HG03025 (cell line): ENCODE measurements around the gene BBIP1.

Experiments
- ATAC-seq: cut with Tn5 transposase; IDR thresholded peaks from one replicate; pipeline ENCODE4 v1.9.1; 2021; ENCODE audit warnings: mild to moderate bottlenecking, moderate library complexity; ENCODE audit not compliant: unreplicated experiment, low FRiP score

BBIP1 gene

DNA sequence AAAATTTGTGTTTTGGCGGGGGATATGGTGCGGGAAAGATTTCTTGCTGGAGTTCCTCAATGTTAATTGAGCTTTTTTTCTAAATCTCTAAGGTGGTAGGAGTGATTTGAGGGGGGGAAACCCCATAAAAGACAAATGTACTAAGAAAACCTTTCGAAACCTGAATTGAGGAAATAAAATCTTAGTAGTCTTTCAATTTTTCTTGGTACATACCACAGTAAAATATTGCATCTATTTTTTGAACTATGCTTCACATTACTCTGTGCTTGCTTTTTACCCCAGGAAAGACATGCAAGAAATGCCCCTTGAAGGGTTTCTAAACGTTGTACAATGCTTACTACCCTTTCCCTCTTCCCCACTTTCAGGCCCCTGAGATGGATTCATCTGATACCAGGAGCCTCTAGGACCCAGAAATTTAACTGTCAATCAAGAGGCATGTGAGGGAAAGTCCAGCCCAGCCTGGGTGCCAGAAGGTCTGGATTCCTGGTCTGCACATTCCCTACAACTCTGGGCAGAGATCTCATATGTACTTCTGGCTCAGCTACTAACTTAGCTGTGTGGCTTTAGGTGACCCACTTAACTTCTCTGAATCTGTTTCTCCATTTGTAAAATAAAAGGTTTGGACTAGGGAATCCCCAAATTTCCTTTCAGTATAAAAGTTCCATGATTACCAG, 53.0 kb downstream of the BBIP1 start:
- no peak for ATAC-seq

DNA sequence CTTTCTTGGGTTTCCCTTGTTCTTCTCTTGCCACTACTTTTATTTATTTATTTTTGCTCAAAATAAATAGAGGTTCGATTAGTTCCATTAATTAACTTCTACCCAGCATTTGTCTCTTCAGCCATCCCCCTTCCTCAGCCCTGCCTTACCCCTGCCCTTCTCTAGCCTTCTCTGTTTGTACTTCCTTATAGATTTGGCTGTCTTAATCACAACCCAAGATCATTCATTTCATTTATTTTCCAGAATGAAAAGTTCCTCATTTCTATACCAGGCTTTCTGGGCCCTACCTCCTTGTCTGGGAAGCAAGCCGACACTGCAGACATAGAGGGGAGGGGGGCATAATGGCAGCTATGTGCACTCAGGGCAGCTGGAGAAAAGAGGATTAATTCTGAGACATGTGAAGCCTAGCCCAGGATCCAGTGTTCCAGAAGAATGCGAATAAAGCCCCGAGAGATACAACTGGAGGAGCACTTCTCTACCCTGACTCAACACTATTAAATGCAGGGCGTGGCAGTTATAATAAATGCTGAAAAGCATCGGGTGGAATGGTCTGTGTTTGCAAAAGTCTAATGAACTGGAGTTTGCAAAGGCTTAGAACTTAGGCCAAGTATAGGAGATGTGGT, 53.7 kb downstream of the BBIP1 start:
- ATAC-seq, result no peak

- ATAC-seq, result peak; percentile 52
These were observed 54.3 kb downstream of the BBIP1 start for GRCh38 chr10:110864662-110865140.

DNA sequence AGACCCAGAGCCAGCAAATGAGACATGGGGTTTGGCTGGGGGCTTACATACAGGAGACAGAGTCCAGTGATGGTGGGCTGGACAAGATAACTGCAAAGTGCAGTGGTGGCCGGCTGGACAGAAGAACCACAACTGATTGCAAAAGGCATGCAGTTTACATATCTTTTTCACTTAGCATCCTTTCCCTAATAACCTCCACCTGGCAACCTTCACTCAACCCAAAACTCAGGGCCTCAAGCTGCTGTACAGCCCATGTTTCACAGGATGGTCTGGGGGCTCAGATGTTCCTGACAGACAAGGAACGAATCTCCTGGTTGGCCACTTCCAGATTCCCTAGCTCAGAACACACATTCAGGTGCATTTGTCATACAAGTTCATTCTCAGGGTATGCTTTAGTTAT, 55.0 kb downstream of the BBIP1 start:
- ATAC-seq, result no peak

- ATAC-seq, result no peak
These were observed 55.6 kb downstream of the BBIP1 start for GRCh38 chr10:110863361-110863760.

DNA sequence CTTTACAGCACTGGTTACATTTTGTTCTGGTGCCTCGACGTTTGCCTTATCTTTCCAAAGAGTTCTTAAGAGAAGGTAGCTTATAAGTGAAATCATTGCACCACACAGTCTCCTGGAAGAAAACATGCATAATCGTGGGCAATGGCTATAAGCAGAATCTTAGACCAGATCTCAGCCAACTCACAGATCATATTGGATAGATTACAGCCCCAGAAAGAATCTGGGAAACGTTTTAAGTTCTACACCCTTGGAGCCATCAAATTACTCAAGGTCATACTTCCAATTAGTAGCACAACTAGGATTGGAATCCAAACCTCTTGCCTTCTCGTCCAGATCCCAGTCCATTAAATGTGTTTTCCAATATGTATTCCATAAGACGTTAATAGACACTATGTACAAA, 56.0 kb downstream of the BBIP1 start:
- no peak for ATAC-seq

GRCh38 chr10:110861930-110862649, 56.9 kb downstream of the BBIP1 start:
- no peak for ATAC-seq

DNA sequence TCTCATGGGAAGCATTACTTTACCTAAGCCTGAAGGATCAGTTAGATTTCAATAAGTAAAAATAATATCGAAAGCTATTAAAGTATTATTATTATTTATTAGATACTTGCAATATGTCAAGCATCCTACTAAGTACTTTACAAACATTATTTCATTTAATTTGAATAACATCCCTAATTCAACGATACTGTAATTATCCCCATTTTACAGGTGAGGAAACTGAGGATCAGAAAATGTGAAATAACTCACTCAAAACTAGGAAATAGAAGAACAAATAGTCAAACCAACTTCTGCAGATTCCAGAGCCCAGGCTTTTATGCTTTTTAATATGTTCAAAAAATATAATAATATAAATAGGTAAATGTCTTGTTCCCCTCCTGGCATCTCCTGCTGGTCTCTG, 57.5 kb downstream of the BBIP1 start:
- no peak for ATAC-seq

DNA sequence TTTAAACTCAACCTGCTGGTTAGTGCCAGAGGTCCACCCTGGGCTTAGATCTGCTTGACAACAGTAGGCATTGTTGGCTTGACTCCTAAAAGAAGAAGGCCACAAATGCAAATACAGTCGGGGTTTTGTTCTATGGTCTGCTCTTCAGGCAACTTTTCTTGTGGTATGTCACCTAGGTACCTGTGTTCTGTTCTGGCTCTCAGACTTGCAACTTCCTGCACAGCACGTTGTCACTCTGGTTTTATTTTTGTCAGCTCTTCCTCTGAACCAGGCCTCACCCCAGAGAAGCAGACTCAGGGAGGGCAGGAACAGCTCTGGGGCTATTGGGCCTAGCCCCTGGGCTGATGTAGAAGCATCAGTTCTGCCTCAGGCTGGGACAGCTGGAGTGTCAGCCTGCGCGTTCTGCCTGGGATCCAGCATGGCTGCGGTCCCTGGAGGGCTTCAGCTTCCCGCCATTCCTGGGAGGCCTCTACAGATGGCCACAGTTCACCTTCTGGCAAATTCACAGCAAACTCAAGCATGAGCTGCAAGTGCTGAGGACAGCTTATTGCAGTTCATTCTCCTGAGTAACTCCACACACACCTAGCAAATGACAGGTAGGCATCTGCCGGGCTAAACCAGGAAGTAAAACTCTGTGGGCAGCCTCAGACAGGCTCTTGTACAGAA, 58.3 kb downstream of the BBIP1 start:
- peak; percentile 46 for ATAC-seq

DNA sequence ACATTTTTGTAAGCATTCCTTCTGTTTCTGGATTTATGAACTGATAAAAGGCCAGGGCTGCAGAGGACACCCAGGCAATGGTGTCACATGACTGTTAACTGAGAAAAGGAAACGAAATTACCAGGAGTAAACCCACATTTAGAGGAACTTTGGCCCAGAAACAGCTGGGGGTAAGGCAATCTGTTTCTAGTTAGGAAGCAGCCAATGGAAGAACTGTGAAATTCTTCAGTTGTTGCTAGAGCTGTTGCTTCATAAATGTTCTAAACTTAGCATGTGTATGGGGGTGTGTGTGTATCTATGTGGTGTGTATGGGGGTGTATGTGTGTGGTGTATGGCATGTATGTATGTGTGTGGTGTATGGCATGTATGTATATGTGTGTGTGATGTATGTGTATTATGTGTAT, 59.0 kb downstream of the BBIP1 start:
- ATAC-seq, result no peak

- ATAC-seq, result no peak
These were observed 59.6 kb downstream of the BBIP1 start for GRCh38 chr10:110859206-110859972.

DNA sequence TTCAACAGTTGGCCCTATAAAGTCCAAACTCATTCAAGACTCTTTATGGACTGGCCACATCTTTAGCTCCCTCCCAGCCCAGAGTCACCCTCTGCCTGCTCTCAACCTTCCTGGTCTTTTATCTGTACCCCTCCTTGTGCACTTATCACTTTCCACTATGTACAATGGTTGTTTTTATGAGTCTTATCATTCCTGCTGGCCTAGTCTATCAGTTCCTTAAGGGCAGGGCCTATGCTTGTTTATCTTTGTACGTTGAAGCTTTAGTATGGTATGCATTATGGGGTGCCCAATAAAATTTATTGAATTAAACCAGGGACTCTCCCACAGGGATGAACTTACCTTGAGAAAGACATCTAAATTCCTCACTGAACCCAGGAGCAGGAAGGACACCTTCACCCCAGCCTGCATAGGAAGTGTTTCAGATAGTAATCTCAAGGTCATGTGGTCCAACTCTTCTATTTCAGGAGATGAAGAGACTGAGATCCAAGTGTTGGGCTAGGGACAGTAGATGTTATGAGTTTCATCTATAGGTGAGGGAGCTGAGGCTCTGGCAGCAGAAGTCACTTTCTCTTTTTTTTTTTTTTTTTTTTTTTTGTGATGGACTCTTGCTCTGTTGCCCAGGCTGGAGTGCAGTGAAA, 60.6 kb downstream of the BBIP1 start:
- ATAC-seq, result no peak

DNA sequence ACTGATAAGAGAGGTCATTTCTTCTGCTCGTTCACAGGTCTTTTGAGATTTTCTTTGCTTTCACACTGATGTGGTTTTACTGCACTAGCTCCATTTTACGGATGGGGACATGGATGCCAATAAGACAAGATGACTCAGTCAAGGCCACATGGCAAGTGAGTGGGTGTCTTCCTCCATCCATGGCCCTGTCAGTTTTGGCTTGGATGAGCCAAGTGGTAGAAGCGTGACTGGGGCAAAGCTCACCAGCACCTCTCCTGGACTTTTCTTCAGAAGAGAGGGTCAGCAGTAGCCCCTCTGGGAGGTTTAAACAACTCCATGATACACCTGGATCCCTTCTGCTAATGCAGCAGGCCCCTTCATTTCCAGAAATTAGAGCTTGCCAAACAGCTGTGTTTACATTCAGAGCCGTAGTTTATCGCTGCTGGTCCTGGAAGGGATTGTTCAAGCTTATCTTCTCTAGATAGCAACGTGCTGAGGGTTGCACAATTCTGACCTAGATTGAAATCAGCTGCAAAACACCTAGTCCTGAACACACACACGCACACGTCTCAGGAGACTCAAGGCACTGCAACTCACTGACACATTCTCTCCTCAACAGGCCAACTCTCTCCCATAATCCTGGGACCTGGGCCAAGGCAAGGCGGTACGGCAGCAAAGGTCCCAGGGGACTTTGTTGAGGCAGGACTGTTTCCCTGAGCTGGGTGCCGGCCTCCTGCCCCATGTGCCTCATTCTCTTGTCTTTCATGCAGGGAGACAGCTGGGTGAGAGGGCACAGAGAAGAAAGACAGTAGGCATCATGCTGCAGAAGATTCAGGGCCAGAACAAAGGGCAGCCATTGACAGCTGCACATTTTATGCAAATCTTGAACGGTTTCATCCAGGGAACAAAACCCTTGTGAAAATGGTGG, 61.5 kb downstream of the BBIP1 start:
- no peak for ATAC-seq

DNA sequence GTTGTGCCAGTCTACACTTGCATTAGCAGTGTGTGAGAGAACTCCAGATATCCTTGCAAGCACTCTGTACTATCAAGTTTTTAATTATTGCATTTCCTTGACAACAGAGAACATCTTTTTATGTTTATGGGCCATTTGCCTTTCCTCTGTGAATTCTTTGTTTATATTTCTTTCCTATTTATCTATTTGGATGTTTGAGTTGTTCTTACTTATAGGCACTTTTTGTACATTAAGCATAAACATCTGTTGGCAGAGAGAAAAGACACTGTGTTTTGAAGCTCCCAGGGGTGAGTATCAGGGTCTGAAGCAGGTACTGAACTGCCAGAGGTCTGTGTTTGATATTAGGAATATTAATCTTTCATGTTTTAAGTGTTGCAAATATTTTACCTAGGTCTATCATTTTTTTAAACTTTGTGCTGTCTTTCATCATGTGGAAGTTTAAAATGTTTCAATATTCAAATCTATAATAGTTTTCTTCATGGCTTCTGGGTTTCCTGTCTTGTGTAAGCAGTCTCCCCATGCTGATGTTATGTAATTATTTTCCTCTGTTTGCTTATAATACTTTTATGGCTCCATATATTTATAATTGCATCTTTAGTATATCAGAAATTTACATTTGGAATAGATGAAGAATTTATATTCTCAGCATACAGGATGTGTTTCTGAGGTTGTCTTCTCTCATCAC, 64.9 kb downstream of the BBIP1 start:
- ATAC-seq, result no peak

GRCh38 chr10:110852947-110853346, 66.0 kb downstream of the BBIP1 start:
- no peak for ATAC-seq

GRCh38 chr10:110852255-110852896, 66.6 kb downstream of the BBIP1 start:
- no peak for ATAC-seq

- ATAC-seq, result no peak
These were observed 67.9 kb downstream of the BBIP1 start for GRCh38 chr10:110851020-110851612.
